IMR-90 (cell line): ENCODE measurements around the gene GPR142. TPM values are rescaled to one million over a fixed set of nuclear protein-coding genes. Genes with fewer than 3 reads are reported as not detected.

ENCODE experiments used
- ATAC-seq: fragments of 200-7000 bp; cut with Tn5 transposase; 2 replicates; pipeline ENCODE4 v1.9.1; 2020; ENCODE audit warnings: low read depth, mild to moderate bottlenecking, moderate library complexity
- BruUV-seq: library from RNA; stranded (reverse); fragments of 400-500 nt; replicated peaks from 2 replicates; lab custom pipeline; 2021; lab: Mats Ljungman, UMichigan
- CTCF ChIA-PET: fragments of 300-600 bp; formaldehyde crosslinking; extraction: SDS; loops from one replicate; lab custom pipeline; 2021; ENCODE audit warnings: antibody characterized with exemption; lab: Yijun Ruan, JAX
- POLR2A ChIA-PET: fragments of 300-600 bp; sonication (Branson Sonifier 250); formaldehyde crosslinking; loops from one replicate; lab custom pipeline; 2022; ENCODE audit warnings: antibody characterized with exemption; ENCODE audit not compliant: unreplicated experiment; lab: Charles Lee
- DNase-seq: peaks from one replicate; pipeline ENCODE4 v3.0.0; 2013
- H2AFZ ChIP-seq: replicated peaks from 2 replicates; pipeline ENCODE3; 2013; ENCODE audit warnings: low read length, mild to moderate bottlenecking; ENCODE audit not compliant: poor library complexity
- H2AK5ac ChIP-seq: 2 replicates; pipeline ENCODE4 v1.6.1; 2013; ENCODE audit warnings: low read depth, low read length, inconsistent platforms
- H2AK9ac ChIP-seq: replicated peaks from 2 replicates; pipeline ENCODE3; 2013; ENCODE audit warnings: mild to moderate bottlenecking, low read depth, low read length, moderate library complexity; ENCODE audit not compliant: poor library complexity
- H2BK120ac ChIP-seq: 2 replicates; pipeline ENCODE4 v1.6.1; 2013; ENCODE audit warnings: low read depth, low read length, inconsistent platforms
- H2BK15ac ChIP-seq: 3 replicates; pipeline ENCODE4 v1.6.1; 2013; ENCODE audit warnings: low read depth, low read length, inconsistent platforms
- H2BK20ac ChIP-seq: 2 replicates; pipeline ENCODE4 v1.6.1; 2013; ENCODE audit warnings: low read depth, mild to moderate bottlenecking, inconsistent platforms, low read length, moderate library complexity
- H2BK5ac ChIP-seq: 2 replicates; pipeline ENCODE4 v1.6.1; 2013; ENCODE audit warnings: mild to moderate bottlenecking, low read depth, low read length, inconsistent platforms; ENCODE audit not compliant: poor library complexity, severe bottlenecking
- H3K14ac ChIP-seq: replicated peaks from 2 replicates; pipeline ENCODE4 v1.6.1; 2013; ENCODE audit warnings: low read depth, low read length, inconsistent platforms
- H3K18ac ChIP-seq: 2 replicates; pipeline ENCODE4 v1.6.1; 2013; ENCODE audit warnings: low read depth, low read length, control low read depth
- H3K23ac ChIP-seq: 2 replicates; pipeline ENCODE4 v1.6.1; 2013; ENCODE audit warnings: low read depth, low read length, inconsistent platforms
- H3K27ac ChIP-seq: 2 replicates; pipeline ENCODE4 v1.5.1; 2013; ENCODE audit warnings: mild to moderate bottlenecking, control low read depth, low read length; ENCODE audit not compliant: insufficient read depth
- H3K27me3 ChIP-seq: 2 replicates; pipeline ENCODE4 v1.6.1; 2013; ENCODE audit warnings: low read length; ENCODE audit not compliant: control insufficient read depth, insufficient read depth
- H3K36me3 ChIP-seq: 2 replicates; pipeline ENCODE4 v1.6.1; 2013; ENCODE audit warnings: low read length, mixed read lengths; ENCODE audit not compliant: control insufficient read depth, insufficient read depth
- H3K4ac ChIP-seq: 2 replicates; pipeline ENCODE4 v1.6.1; 2013; ENCODE audit warnings: low read depth, low read length, inconsistent platforms
- H3K4me1 ChIP-seq: 2 replicates; pipeline ENCODE4 v1.6.1; 2013; ENCODE audit warnings: low read length, mixed read lengths; ENCODE audit not compliant: control insufficient read depth, insufficient read depth
- H3K4me2 ChIP-seq: 2 replicates; pipeline ENCODE4 v1.6.1; 2013; ENCODE audit warnings: low read depth, mild to moderate bottlenecking, control low read depth, low read length, moderate library complexity
- H3K4me3 ChIP-seq: 2 replicates; pipeline ENCODE4 v1.5.1; 2013; ENCODE audit warnings: low read depth, mild to moderate bottlenecking, control low read depth, low read length, moderate library complexity; ENCODE audit not compliant: insufficient read depth
- H3K56ac ChIP-seq: 2 replicates; pipeline ENCODE4 v1.6.1; 2013; ENCODE audit warnings: low read length, inconsistent platforms; ENCODE audit not compliant: insufficient read depth; ENCODE audit errors: extremely low read depth
- H3K79me1 ChIP-seq, 2 experiments: 2 replicates each; pipeline ENCODE4 v1.6.1; 2013; ENCODE audit warnings: low read length in 2 of 2, inconsistent platforms in 1 of 2, low read depth in 1 of 2
- H3K9ac ChIP-seq: 2 replicates; pipeline ENCODE4 v1.6.1; 2013; ENCODE audit warnings: low read depth, low read length, control low read depth
- H3K9me1 ChIP-seq: 2 replicates; pipeline ENCODE4 v1.6.1; 2013; ENCODE audit warnings: low read length, inconsistent platforms; ENCODE audit not compliant: insufficient read depth
- H3K9me3 ChIP-seq: 2 replicates; pipeline ENCODE4 v1.6.1; 2013; ENCODE audit warnings: low read length; ENCODE audit not compliant: control insufficient read depth, insufficient read depth
- H4K20me1 ChIP-seq: 2 replicates; pipeline ENCODE4 v1.6.1; 2013; ENCODE audit warnings: low read length, inconsistent platforms; ENCODE audit not compliant: insufficient read depth
- H4K5ac ChIP-seq: 2 replicates; pipeline ENCODE4 v1.6.1; 2013; ENCODE audit warnings: mild to moderate bottlenecking, low read depth, low read length, control low read depth
- H4K8ac ChIP-seq, 2 experiments: 2 replicates each; pipeline ENCODE4 v1.6.1; 2013; ENCODE audit warnings: low read depth in 2 of 2, low read length in 2 of 2, control low read depth in 1 of 2, inconsistent platforms in 1 of 2
- H4K91ac ChIP-seq: 2 replicates; pipeline ENCODE4 v1.6.1; 2013; ENCODE audit warnings: low read depth, low read length, inconsistent platforms; ENCODE audit not compliant: insufficient read depth
- BHLHE40 ChIP-seq: fragments of 150-350 bp; IDR thresholded peaks from 2 replicates; pipeline ENCODE4 v1.6.1; 2016; ENCODE audit warnings: mild to moderate bottlenecking, low read depth, low read length
- CEBPB ChIP-seq: IDR thresholded peaks from 2 replicates; pipeline ENCODE4 v1.6.1; 2012; ENCODE audit warnings: low read depth, low read length, improper control_type of control experiment
- CHD1 ChIP-seq: IDR thresholded peaks from 2 replicates; pipeline ENCODE4 v1.6.1; 2012; ENCODE audit warnings: low read depth, low read length, improper control_type of control experiment
- CTCF ChIP-seq: conservative IDR thresholded peaks from 2 replicates; pipeline ENCODE4 v1.5.1; 2012; ENCODE audit warnings: mild to moderate bottlenecking, low read depth, low read length, improper control_type of control experiment
- FOS ChIP-seq: fragments of 150-350 bp; IDR thresholded peaks from 2 replicates; pipeline ENCODE4 v1.6.1; 2016; ENCODE audit warnings: low read depth, low read length
- MAFK ChIP-seq: IDR thresholded peaks from 2 replicates; pipeline ENCODE4 v1.6.1; 2012; ENCODE audit warnings: low read depth, low read length, improper control_type of control experiment
- MXI1 ChIP-seq: IDR thresholded peaks from 2 replicates; pipeline ENCODE4 v1.6.1; 2012; ENCODE audit warnings: low read depth, mild to moderate bottlenecking, low read length, moderate library complexity, borderline replicate concordance
- NFE2L2 ChIP-seq: fragments of 150-350 bp; IDR thresholded peaks from 2 replicates; pipeline ENCODE4 v1.6.1; 2016; ENCODE audit warnings: low read depth, mild to moderate bottlenecking, low read length
- RAD21 ChIP-seq: IDR thresholded peaks from 2 replicates; pipeline ENCODE4 v1.6.1; 2012; ENCODE audit warnings: low read length, improper control_type of control experiment
- RCOR1 ChIP-seq: IDR thresholded peaks from 2 replicates; pipeline ENCODE4 v1.6.1; 2012; ENCODE audit warnings: mild to moderate bottlenecking, low read length, improper control_type of control experiment; ENCODE audit not compliant: insufficient replicate concordance
- RFX5 ChIP-seq: IDR thresholded peaks from 2 replicates; pipeline ENCODE4 v1.8.0; 2012; ENCODE audit warnings: low read depth, mild to moderate bottlenecking, low read length, moderate library complexity
- SMC3 ChIP-seq: fragments of 150-350 bp; IDR thresholded peaks from 2 replicates; pipeline ENCODE4 v1.6.1; 2016; ENCODE audit warnings: low read depth, mild to moderate bottlenecking, antibody characterized with exemption, low read length, moderate library complexity
- WGBS, 2 experiments: methylation state at CpG; one replicate each; pipeline versions ENCODE4 v1.1.5 to v1.1.7; 2013; ENCODE audit warnings: missing lambda C conversion rate in 2 of 2; ENCODE audit not compliant: insufficient read length in 1 of 2; ENCODE audit errors: extremely low coverage in 2 of 2; 5-methylcytosine and 5-hydroxymethylcytosine counted together
- dilution Hi-C: fragments of 300-500 bp; cut with HindIII; formaldehyde crosslinking; loops from one replicate; pipeline ENCODE4 v1.14.3; 2018; ENCODE audit warnings: low sequenced_read_pairs; ENCODE audit not compliant: unreplicated experiment
- in situ Hi-C: fragments of 300-500 bp; cut with MboI; formaldehyde crosslinking; loops from 3 replicates; pipeline ENCODE4 v1.14.3; 2019; ENCODE audit warnings: low sequenced_read_pairs, inconsistent platforms, mixed read lengths
- intact Hi-C: fragments of 100-400 bp; cut with micrococcal nuclease; formaldehyde crosslinking; loops from 2 replicates; pipeline ENCODE4 v1.10.0; 2022
- polyA plus RNA-seq, 3 experiments: library from polyadenylated mRNA; depleted of rRNA; stranded (reverse); fragments of >200 nt; gene quantifications; 2 replicates each; pipeline ENCODE4 v1.2.3, GENCODE V29; 2012; ENCODE audit warnings: low replicate concordance in 1 of 3
- total RNA-seq: library from RNA; depleted of rRNA; stranded (reverse); fragments of >200 nt; gene quantifications from 2 replicates; pipeline ENCODE4 v1.2.3, GENCODE V29; 2012
- TF ChIP-seq, protein P1 (sequence below): fragments of 150-350 bp; IDR thresholded peaks from 2 replicates; pipeline ENCODE4 v1.6.1; 2016; ENCODE audit warnings: low read depth, mild to moderate bottlenecking, low read length, moderate library complexity, borderline replicate concordance
- TF ChIP-seq, protein P2 (sequence below): fragments of 150-350 bp; IDR thresholded peaks from 2 replicates; pipeline ENCODE4 v1.6.1; 2017; ENCODE audit warnings: mild to moderate bottlenecking, antibody characterized with exemption, low read length, low read depth

The GPR142 gene
- total and polyA plus RNA-seq, 2 of the 4 experiments (the other 2 are of a cell fraction), result not detected

DNA sequence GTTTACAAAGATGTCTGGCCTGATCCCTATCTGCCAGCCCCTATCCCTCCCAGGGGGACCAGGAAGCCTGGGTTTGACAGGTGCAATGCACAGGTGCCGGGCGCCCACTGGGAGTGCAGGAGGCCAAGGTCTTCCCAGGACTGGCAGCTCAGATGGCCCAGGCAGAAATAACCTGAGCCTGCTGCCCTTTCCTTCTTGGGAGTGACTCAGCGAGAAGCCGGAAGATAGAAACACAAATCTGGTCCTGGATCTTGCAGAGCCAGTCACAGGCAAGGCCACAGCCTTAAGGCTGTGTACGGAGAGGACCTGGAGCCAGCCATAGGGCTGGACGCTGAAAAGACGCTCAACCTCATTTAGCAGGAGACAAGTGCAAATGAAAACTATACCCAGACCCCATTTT, 27.7 kb downstream of the GPR142 start:
- Histone ChIP-seq H3K4me2 (no peak overlapping the region), H3K4me1 (no peaks in the 10 kb centered on the region), H3K4me3 (no peak overlapping the region), H3K79me1 (no peaks in the 10 kb centered on the region), H3K9me3 (peaks cover 17% of the 10 kb centered on the region), H2BK5ac (no peak overlapping the region), H3K9ac (no peak overlapping the region), H3K36me3 (no peaks in the 10 kb centered on the region), H4K8ac (no peak overlapping the region), H3K18ac (no peak overlapping the region), H3K9me1 (no peaks in the 10 kb centered on the region), H4K20me1 (no peaks in the 10 kb centered on the region), H2AFZ (no peak overlapping the region), H3K14ac (no peak overlapping the region), H3K56ac (no peak overlapping the region), H2BK120ac (no peak overlapping the region), H3K27ac (no peak overlapping the region), H3K23ac (no peak overlapping the region), H2AK9ac (no peak overlapping the region), H2BK20ac (no peak overlapping the region), H4K91ac (no peak overlapping the region), H4K5ac (no peak overlapping the region), H3K4ac (no peak overlapping the region), H2AK5ac (no peak overlapping the region), H3K27me3 (no peaks in the 10 kb centered on the region), H2BK15ac (no peak overlapping the region)
- ChIA-PET POLR2A (no interaction called here), CTCF (no interaction called here)
- in situ Hi-C loops (no loop called here), dilution Hi-C loops (no loop called here), intact Hi-C loops (no loop called here)
- ATAC-seq, result no peak
- no TSS peak for BruUV-seq
- TF ChIP-seq SMC3 (no peak), RAD21 (no peak), MAFK (no peak), CHD1 (no peak), FOS (no peak), RCOR1 (no peak), NFE2L2 (no peak), CTCF (no peak), RFX5 (no peak), MXI1 (no peak), BHLHE40 (no peak), CEBPB (no peak)
- TF ChIP-seq, protein P1, sequence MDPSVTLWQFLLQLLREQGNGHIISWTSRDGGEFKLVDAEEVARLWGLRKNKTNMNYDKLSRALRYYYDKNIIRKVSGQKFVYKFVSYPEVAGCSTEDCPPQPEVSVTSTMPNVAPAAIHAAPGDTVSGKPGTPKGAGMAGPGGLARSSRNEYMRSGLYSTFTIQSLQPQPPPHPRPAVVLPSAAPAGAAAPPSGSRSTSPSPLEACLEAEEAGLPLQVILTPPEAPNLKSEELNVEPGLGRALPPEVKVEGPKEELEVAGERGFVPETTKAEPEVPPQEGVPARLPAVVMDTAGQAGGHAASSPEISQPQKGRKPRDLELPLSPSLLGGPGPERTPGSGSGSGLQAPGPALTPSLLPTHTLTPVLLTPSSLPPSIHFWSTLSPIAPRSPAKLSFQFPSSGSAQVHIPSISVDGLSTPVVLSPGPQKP, result no peak
- TF ChIP-seq, protein P2, sequence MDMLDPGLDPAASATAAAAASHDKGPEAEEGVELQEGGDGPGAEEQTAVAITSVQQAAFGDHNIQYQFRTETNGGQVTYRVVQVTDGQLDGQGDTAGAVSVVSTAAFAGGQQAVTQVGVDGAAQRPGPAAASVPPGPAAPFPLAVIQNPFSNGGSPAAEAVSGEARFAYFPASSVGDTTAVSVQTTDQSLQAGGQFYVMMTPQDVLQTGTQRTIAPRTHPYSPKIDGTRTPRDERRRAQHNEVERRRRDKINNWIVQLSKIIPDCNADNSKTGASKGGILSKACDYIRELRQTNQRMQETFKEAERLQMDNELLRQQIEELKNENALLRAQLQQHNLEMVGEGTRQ, result no peak
- no peak for DNase-seq
- 61% methylated on average over 4 of the region's 7 CpGs; no CpG with 5 or more reads in 1 of the 2 experiments for WGBS, 2 experiments
